Measurements from ENCODE around the gene POLR2C. TPM values are rescaled to one million over a fixed set of nuclear protein-coding genes. Genes with fewer than 3 reads are reported as not detected.

Gene POLR2C
- total RNA-seq, 4 donors from 2014 or later, result 80.0 to 141 (median 100.0) TPM

- peak overlapping the region in 3 of 4 donors; percentile 72 to 82 (median 73) for H3K27ac ChIP-seq
- no peaks in the 10 kb centered on the region for H3K27me3 ChIP-seq
- no peak for ATAC-seq
- WGBS, 2 donors (ENCODE audit: low coverage in 1 of 2), result 88 to 95% methylated on average over 7 of the region's 8 CpGs
- H3K4me3 ChIP-seq, result no peak overlapping the region
- no peaks in the 10 kb centered on the region for H3K36me3 ChIP-seq
- no peaks in the 10 kb centered on the region for H3K9me3 ChIP-seq
- H3K4me1 ChIP-seq, result peaks cover 0 to 46% (median 22%) of the 10 kb centered on the region in 3 donors
- TF ChIP-seq EP300 (IDR thresholded peaks at IDR 0.05) (no peak), POLR2AphosphoS5 (IDR thresholded peaks at IDR 0.05) (no peak), POLR2A (IDR thresholded peaks at IDR 0.05) (no peak), CTCF (IDR thresholded peaks at IDR 0.05) (no peak)
Observed at GRCh38 chr16:57484515-57485005, 22.1 kb downstream of the POLR2C start.

- Histone ChIP-seq H3K27me3 (no peaks in the 10 kb centered on the region), H3K9me3 (no peaks in the 10 kb centered on the region), H3K4me3 (peak overlapping the region; percentile 53 to 80), H3K4me1 (peaks cover 0 to 39% (median 17%) of the 10 kb centered on the region in 3 donors), H3K36me3 (no peaks in the 10 kb centered on the region), H3K27ac (peak overlapping the region in 3 of 4 donors; percentile 72 to 82 (median 73))
- WGBS, 2 donors (ENCODE audit: low coverage in 1 of 2), result 50% methylated on average over 4 of the region's 14 CpGs; no CpG with 5 or more reads in 1 of the 2 donors
- no peak for TF ChIP-seq CTCF (IDR thresholded peaks at IDR 0.05)
- TF ChIP-seq EP300 (IDR thresholded peaks at IDR 0.05), result no peak
- TF ChIP-seq POLR2A (IDR thresholded peaks at IDR 0.05), result no peak
- TF ChIP-seq POLR2AphosphoS5 (IDR thresholded peaks at IDR 0.05), result no peak
- ATAC-seq, result no peak
Observed at GRCh38 chr16:57485091-57485915, 22.8 kb downstream of the POLR2C start.

- WGBS, 2 donors (ENCODE audit: low coverage in 1 of 2), result 0 to 4% methylated on average over 4 to 14 of the region's 73 CpGs
- TF ChIP-seq CTCF (IDR thresholded peaks at IDR 0.05), result peak in 1 of 4 experiments; percentile 3
- TF ChIP-seq POLR2A (IDR thresholded peaks at IDR 0.05), result no peak
- peak; percentile 96 for ATAC-seq
Observed at GRCh38 chr16:57485916-57486857, 23.7 kb downstream of the POLR2C start, which contains the start of gene DOK4. Gene DOK4 (minus strand): TSS chr16:57486493. CDS start chr16:57479507, 6,986 bp downstream.

GRCh38 chr16:57486858-57487834 lies 24.7 kb downstream of the POLR2C start:
- Histone ChIP-seq H3K4me3 (peak overlapping the region; percentile 53 to 80), H3K27ac (peak overlapping the region in 3 of 4 donors; percentile 72 to 82 (median 73)), H3K9me3 (no peaks in the 10 kb centered on the region), H3K4me1 (peaks cover 0 to 33% (median 16%) of the 10 kb centered on the region in 3 donors), H3K36me3 (no peaks in the 10 kb centered on the region), H3K27me3 (no peaks in the 10 kb centered on the region)
- TF ChIP-seq CTCF (IDR thresholded peaks at IDR 0.05), result no peak
- TF ChIP-seq POLR2AphosphoS5 (IDR thresholded peaks at IDR 0.05), result no peak
- WGBS, 2 donors (ENCODE audit: low coverage in 1 of 2), result 68 to 88% methylated on average over 3 to 4 of the region's 8 CpGs
- ATAC-seq, result no peak

More at GRCh38 chr16:57485916-57486857, 23.7 kb downstream of the POLR2C start, which contains the start of gene DOK4:
- H3K9me3 ChIP-seq, result no peaks in the 10 kb centered on the region
- H3K4me3 ChIP-seq, result peak within 1 kb of the TSS; percentile 53 to 80
- no peaks in the 10 kb centered on the region for H3K27me3 ChIP-seq
- H3K36me3 ChIP-seq, result no peaks in the 10 kb centered on the region
- H3K4me1 ChIP-seq, result peaks cover 0 to 33% (median 16%) of the 10 kb centered on the region in 3 donors
- H3K27ac ChIP-seq, result peak within 1 kb of the TSS in 3 of 4 donors; percentile 72 to 82 (median 73)

All from gastroesophageal sphincter (tissue), 4 donors.